ENCODE results near the gene IMMP2L.
"Not testable (repeated sequence)": the region's sequence is repeated elsewhere in the genome, so short reads cannot be mapped to it uniquely, and the experiment has no call there.

Gene IMMP2L

GRCh38 chr7:110940756-110941155 is 621.5 kb downstream of the IMMP2L start:
- Histone ChIP-seq H3K79me2 (ENCODE audit: insufficient read depth, low read length) (no peaks in the 10 kb centered on the region), H4K20me1 (ENCODE audit: insufficient read depth, low read length) (no peaks in the 10 kb centered on the region), H3K27me3 (ENCODE audit: insufficient read depth, low read length, poor library complexity) (no peaks in the 10 kb centered on the region), H3K4me2 (ENCODE audit: insufficient read depth, low read length) (no peak overlapping the region), H3K36me3 (ENCODE audit: insufficient read depth, low read length) (no peaks in the 10 kb centered on the region), H2AFZ (ENCODE audit: low read depth, low read length) (no peak overlapping the region), H3K9ac (ENCODE audit: low read depth, low read length) (no peak overlapping the region), H3K4me1 (ENCODE audit: insufficient read depth, low read length) (no peaks in the 10 kb centered on the region), H3K4me3 (ENCODE audit: low read depth in 1 of 2, low read length in 2 of 2) (no peak overlapping the region), H3K27ac (ENCODE audit: low read length) (no peak overlapping the region), H3K9me3 (ENCODE audit: insufficient read depth, low read length, severe bottlenecking) (no peaks in the 10 kb centered on the region)
- DNase-seq (no peak), ATAC-seq (ENCODE audit: insufficient read depth, low read depth) (no peak)
- TF ChIP-seq, protein P1, sequence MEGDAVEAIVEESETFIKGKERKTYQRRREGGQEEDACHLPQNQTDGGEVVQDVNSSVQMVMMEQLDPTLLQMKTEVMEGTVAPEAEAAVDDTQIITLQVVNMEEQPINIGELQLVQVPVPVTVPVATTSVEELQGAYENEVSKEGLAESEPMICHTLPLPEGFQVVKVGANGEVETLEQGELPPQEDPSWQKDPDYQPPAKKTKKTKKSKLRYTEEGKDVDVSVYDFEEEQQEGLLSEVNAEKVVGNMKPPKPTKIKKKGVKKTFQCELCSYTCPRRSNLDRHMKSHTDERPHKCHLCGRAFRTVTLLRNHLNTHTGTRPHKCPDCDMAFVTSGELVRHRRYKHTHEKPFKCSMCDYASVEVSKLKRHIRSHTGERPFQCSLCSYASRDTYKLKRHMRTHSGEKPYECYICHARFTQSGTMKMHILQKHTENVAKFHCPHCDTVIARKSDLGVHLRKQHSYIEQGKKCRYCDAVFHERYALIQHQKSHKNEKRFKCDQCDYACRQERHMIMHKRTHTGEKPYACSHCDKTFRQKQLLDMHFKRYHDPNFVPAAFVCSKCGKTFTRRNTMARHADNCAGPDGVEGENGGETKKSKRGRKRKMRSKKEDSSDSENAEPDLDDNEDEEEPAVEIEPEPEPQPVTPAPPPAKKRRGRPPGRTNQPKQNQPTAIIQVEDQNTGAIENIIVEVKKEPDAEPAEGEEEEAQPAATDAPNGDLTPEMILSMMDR (IDR thresholded peaks at IDR 0.05; ENCODE audit: borderline replicate concordance, extremely low read depth, low read length, poor library complexity, severe bottlenecking): no peak
- no peak for TF ChIP-seq EZH2 (IDR thresholded peaks at IDR 0.05; ENCODE audit: borderline replicate concordance, low read depth, low read length, severe bottlenecking)

- DNase-seq (no peak), ATAC-seq (ENCODE audit: insufficient read depth, low read depth) (no peak)
- Histone ChIP-seq H3K27ac (ENCODE audit: low read length) (no peak overlapping the region), H3K36me3 (ENCODE audit: insufficient read depth, low read length) (no peaks in the 10 kb centered on the region), H3K4me1 (ENCODE audit: insufficient read depth, low read length) (no peaks in the 10 kb centered on the region), H3K9me3 (ENCODE audit: insufficient read depth, low read length, severe bottlenecking) (no peaks in the 10 kb centered on the region), H3K79me2 (ENCODE audit: insufficient read depth, low read length) (no peaks in the 10 kb centered on the region), H3K4me3 (ENCODE audit: low read depth in 1 of 2, low read length in 2 of 2) (no peak overlapping the region), H4K20me1 (ENCODE audit: insufficient read depth, low read length) (no peaks in the 10 kb centered on the region), H3K4me2 (ENCODE audit: insufficient read depth, low read length) (no peak overlapping the region), H3K27me3 (ENCODE audit: insufficient read depth, low read length, poor library complexity) (no peaks in the 10 kb centered on the region), H3K9ac (ENCODE audit: low read depth, low read length) (no peak overlapping the region), H2AFZ (ENCODE audit: low read depth, low read length) (no peak overlapping the region)
- TF ChIP-seq, protein P1 (IDR thresholded peaks at IDR 0.05; ENCODE audit: borderline replicate concordance, extremely low read depth, low read length, poor library complexity, severe bottlenecking): no peak
- TF ChIP-seq EZH2 (IDR thresholded peaks at IDR 0.05; ENCODE audit: borderline replicate concordance, low read depth, low read length, severe bottlenecking): no peak
These were observed 624.1 kb downstream of the IMMP2L start for GRCh38 chr7:110938165-110938564.

DNA sequence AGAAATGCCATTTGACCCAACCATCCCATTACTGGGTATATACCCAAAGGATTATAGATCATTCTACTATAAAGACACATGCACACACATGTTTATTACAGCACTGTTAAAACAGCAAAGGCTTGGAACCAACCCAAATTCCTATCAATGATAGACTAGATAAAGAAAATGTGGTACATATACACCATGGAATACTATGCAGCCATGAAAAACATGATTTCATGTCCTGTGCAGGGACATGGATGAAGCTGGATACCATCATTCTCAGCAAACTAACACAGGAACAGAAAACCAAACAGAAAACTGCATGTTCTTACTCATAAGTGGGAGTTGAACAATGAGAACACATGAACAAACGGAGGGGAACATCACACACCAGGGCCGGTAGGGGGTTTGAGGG is 625.6 kb downstream of the IMMP2L start:
- not testable (repeated sequence) for ATAC-seq (ENCODE audit: insufficient read depth, low read depth); H3K9ac ChIP-seq (ENCODE audit: low read depth, low read length); H2AFZ ChIP-seq (ENCODE audit: low read depth, low read length); H3K4me3 ChIP-seq (ENCODE audit: low read depth in 1 of 2, low read length in 2 of 2); H3K27me3 ChIP-seq (ENCODE audit: insufficient read depth, low read length, poor library complexity); H4K20me1 ChIP-seq (ENCODE audit: insufficient read depth, low read length); DNase-seq; H3K36me3 ChIP-seq (ENCODE audit: insufficient read depth, low read length); H3K4me2 ChIP-seq (ENCODE audit: insufficient read depth, low read length); H3K79me2 ChIP-seq (ENCODE audit: insufficient read depth, low read length); H3K9me3 ChIP-seq (ENCODE audit: insufficient read depth, low read length, severe bottlenecking); H3K4me1 ChIP-seq (ENCODE audit: insufficient read depth, low read length); H3K27ac ChIP-seq (ENCODE audit: low read length)

DNA sequence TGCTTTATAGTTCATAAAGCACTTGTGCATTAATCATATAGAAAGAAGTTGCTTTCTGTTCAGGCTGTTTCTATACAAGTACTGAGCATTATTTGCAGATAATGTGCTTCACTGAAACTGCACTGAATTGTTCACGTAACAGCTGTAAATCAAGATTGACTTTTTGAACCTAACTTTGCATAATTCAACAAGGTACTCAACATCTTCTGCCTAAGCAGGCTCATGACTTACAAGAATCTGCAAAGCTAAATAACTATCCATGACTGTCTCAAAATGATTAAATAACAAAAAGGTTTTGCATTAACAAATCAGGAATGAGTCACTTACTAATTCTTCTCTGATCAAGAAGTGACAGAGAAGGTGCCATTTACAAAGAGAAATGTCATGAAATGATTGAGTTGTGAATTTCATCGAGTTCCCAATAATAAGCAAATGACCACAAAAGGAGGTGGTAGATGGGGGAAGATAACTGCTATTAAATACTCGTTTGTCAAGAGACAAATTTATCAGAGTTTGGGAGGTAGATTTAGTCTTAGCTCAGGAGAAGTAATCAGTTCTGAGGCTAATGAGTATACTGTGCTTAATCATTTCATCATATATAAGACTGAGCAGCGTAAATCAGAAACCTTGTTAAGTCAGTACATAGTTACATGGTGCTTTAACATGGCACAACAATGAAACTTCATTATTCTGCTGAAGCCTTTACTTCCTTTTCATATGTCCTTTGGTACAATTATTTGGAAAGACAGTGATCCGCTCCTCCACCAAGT is 632.6 kb downstream of the IMMP2L start:
- Histone ChIP-seq H3K27ac (ENCODE audit: low read length) (no peak overlapping the region), H3K9me3 (ENCODE audit: insufficient read depth, low read length, severe bottlenecking) (peaks cover 3% of the 10 kb centered on the region), H3K36me3 (ENCODE audit: insufficient read depth, low read length) (no peaks in the 10 kb centered on the region), H3K4me2 (ENCODE audit: insufficient read depth, low read length) (no peak overlapping the region), H2AFZ (ENCODE audit: low read depth, low read length) (no peak overlapping the region), H3K4me3 (ENCODE audit: low read depth in 1 of 2, low read length in 2 of 2) (no peak overlapping the region), H3K27me3 (ENCODE audit: insufficient read depth, low read length, poor library complexity) (no peaks in the 10 kb centered on the region), H3K79me2 (ENCODE audit: insufficient read depth, low read length) (no peaks in the 10 kb centered on the region), H3K4me1 (ENCODE audit: insufficient read depth, low read length) (no peaks in the 10 kb centered on the region), H4K20me1 (ENCODE audit: insufficient read depth, low read length) (no peaks in the 10 kb centered on the region), H3K9ac (ENCODE audit: low read depth, low read length) (no peak overlapping the region)
- no peak for DNase-seq
- ATAC-seq (ENCODE audit: insufficient read depth, low read depth): no peak
- no peak for TF ChIP-seq EZH2 (IDR thresholded peaks at IDR 0.05; ENCODE audit: borderline replicate concordance, low read depth, low read length, severe bottlenecking)
- TF ChIP-seq, protein P1 (IDR thresholded peaks at IDR 0.05; ENCODE audit: borderline replicate concordance, extremely low read depth, low read length, poor library complexity, severe bottlenecking): no peak
